Fibroblast of peridontal ligament (primary cell): ENCODE data around the gene SERPINB1.

Experiments used
- DNase-seq: peaks from one replicate; pipeline ENCODE4 v3.0.0-alpha.2; 2010; ENCODE audit errors: extremely low read depth

Gene SERPINB1

GRCh38 chr6:2794171-2794730, 47.4 kb downstream of the SERPINB1 start:
- DNase-seq = no peak

GRCh38 chr6:2793534-2794151, 48.0 kb downstream of the SERPINB1 start:
- DNase-seq = no peak

- DNase-seq = no peak
Observed at GRCh38 chr6:2792330-2793110, 49.1 kb downstream of the SERPINB1 start.

- DNase-seq = peak; percentile 36
Observed at GRCh38 chr6:2791450-2791974, 50.2 kb downstream of the SERPINB1 start.

- DNase-seq = peak; percentile 94
Observed at GRCh38 chr6:2790588-2791449, 50.8 kb downstream of the SERPINB1 start.

GRCh38 chr6:2786269-2786668, 55.4 kb downstream of the SERPINB1 start:
- no peak for DNase-seq

GRCh38 chr6:2784930-2785329, 56.7 kb downstream of the SERPINB1 start:
- DNase-seq = no peak

- no peak for DNase-seq
Observed at GRCh38 chr6:2784061-2784460, 57.6 kb downstream of the SERPINB1 start.

GRCh38 chr6:2783188-2783963, 58.3 kb downstream of the SERPINB1 start:
- no peak for DNase-seq

GRCh38 chr6:2782825-2783187, 58.9 kb downstream of the SERPINB1 start:
- DNase-seq = no peak

- no peak for DNase-seq
Observed at GRCh38 chr6:2782356-2782708, 59.3 kb downstream of the SERPINB1 start.
